ENCODE data around the gene MALT1.

DNA sequence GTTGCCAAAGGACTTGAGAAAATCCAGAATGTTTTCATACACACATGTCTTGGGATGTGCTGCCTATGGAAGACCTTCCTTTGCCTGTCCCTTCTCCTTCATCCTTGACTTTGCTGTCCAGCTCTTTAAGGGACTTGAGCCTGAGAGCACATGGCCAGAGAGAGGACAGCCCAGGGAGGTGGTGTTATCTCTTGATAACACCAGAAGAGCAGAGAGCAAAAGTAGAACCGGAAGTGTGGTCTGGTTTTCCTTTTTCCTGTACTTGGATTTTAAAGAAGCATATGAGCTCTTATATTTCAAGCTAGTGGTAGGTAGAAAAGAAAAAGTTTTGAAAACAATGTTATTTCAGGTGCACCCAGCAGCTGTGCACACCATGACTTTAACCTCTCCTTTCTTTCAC lies 99.3 kb downstream of the MALT1 start:
- TF ChIP-seq, protein P1, sequence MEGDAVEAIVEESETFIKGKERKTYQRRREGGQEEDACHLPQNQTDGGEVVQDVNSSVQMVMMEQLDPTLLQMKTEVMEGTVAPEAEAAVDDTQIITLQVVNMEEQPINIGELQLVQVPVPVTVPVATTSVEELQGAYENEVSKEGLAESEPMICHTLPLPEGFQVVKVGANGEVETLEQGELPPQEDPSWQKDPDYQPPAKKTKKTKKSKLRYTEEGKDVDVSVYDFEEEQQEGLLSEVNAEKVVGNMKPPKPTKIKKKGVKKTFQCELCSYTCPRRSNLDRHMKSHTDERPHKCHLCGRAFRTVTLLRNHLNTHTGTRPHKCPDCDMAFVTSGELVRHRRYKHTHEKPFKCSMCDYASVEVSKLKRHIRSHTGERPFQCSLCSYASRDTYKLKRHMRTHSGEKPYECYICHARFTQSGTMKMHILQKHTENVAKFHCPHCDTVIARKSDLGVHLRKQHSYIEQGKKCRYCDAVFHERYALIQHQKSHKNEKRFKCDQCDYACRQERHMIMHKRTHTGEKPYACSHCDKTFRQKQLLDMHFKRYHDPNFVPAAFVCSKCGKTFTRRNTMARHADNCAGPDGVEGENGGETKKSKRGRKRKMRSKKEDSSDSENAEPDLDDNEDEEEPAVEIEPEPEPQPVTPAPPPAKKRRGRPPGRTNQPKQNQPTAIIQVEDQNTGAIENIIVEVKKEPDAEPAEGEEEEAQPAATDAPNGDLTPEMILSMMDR (IDR thresholded peaks at IDR 0.05) = no peak
- TF ChIP-seq POLR2A (IDR thresholded peaks at IDR 0.05) = no peak
